ENCODE results near the gene MEX3A.
"Not testable (repeated sequence)": the region's sequence is repeated elsewhere in the genome, so short reads cannot be mapped to it uniquely, and the experiment has no call there.

Gene MEX3A

GRCh38 chr1:156117414-156118176, 35.3 kb upstream of the MEX3A start:
- DNase-seq: no peak

GRCh38 chr1:156116731-156117130, 34.5 kb upstream of the MEX3A start:
- DNase-seq: not testable (repeated sequence)

GRCh38 chr1:156115514-156116374, 33.5 kb upstream of the MEX3A start:
- DNase-seq: no peak

- no peak for DNase-seq
These were observed 32.8 kb upstream of the MEX3A start for GRCh38 chr1:156114919-156115513.

- DNase-seq: peak; percentile 70
These were observed 32.0 kb upstream of the MEX3A start, which contains the start of gene LMNA for GRCh38 chr1:156114101-156114918. Gene LMNA (plus strand): TSS chr1:156114711. CDS start chr1:156114919, 208 bp downstream.

GRCh38 chr1:156113282-156113950, 31.2 kb upstream of the MEX3A start:
- DNase-seq: no peak

GRCh38 chr1:156112276-156113137, 30.2 kb upstream of the MEX3A start:
- DNase-seq: no peak

GRCh38 chr1:156111355-156111962, 29.2 kb upstream of the MEX3A start:
- DNase-seq: no peak

GRCh38 chr1:156110252-156110651, 28.0 kb upstream of the MEX3A start:
- no peak for DNase-seq

- DNase-seq: no peak
These were observed 26.5 kb upstream of the MEX3A start for GRCh38 chr1:156108664-156109241.

GRCh38 chr1:156108057-156108456, 25.8 kb upstream of the MEX3A start:
- no peak for DNase-seq

- DNase-seq: no peak
These were observed 24.6 kb upstream of the MEX3A start for GRCh38 chr1:156106624-156107488.

- DNase-seq: no peak
These were observed 22.9 kb upstream of the MEX3A start for GRCh38 chr1:156104861-156105832.

- DNase-seq: peak; percentile 35
These were observed 22.0 kb upstream of the MEX3A start for GRCh38 chr1:156104065-156104810.

- peak; percentile 27 for DNase-seq
These were observed 21.3 kb upstream of the MEX3A start for GRCh38 chr1:156103521-156103947.

GRCh38 chr1:156102633-156103511, 20.6 kb upstream of the MEX3A start:
- no peak for DNase-seq
